Activated CD4-positive, alpha-beta T cell treated with anti-CD3 and anti-CD28 coated beads, Interleukin-2, amount 10 ng/mL, durations not matched to agents 24 days and 14 days (primary cell): Measurements from ENCODE around the gene TULP4. TPM values are rescaled to one million over a fixed set of nuclear protein-coding genes. Genes with fewer than 3 reads are reported as not detected.

Experiments
- DNase-seq: peaks from one replicate; pipeline ENCODE4 v3.0.0; 2022
- H3K27ac Mint-ChIP-seq: one replicate; pipeline ENCODE4 v1.8.0; 2022; ENCODE audit warnings: mild to moderate bottlenecking, mixed read lengths
- H3K27me3 Mint-ChIP-seq: one replicate; pipeline ENCODE4 v1.8.0; 2022; ENCODE audit warnings: mixed read lengths
- H3K36me3 Mint-ChIP-seq: one replicate; pipeline ENCODE4 v1.8.0; 2022; ENCODE audit warnings: low read depth, mild to moderate bottlenecking, mixed read lengths
- H3K4me1 Mint-ChIP-seq: one replicate; pipeline ENCODE4 v1.8.0; 2021; ENCODE audit warnings: mixed read lengths
- H3K4me3 Mint-ChIP-seq: one replicate; pipeline ENCODE4 v1.8.0; 2022; ENCODE audit warnings: mild to moderate bottlenecking, moderate library complexity, mixed read lengths
- H3K9me3 Mint-ChIP-seq: one replicate; pipeline ENCODE4 v1.8.0; 2021; ENCODE audit warnings: mixed read lengths
- intact Hi-C: fragments of 100-400 bp; cut with micrococcal nuclease; formaldehyde crosslinking; loops from one replicate; pipeline ENCODE4 v1.15.1; 2023
- total RNA-seq: library from RNA; stranded (reverse); gene quantifications from 2 replicates; pipeline ENCODE4 v1.2.3, GENCODE V29; 2022

TULP4 gene
- total RNA-seq, 1 donor from 2014 or later, result 23.9 TPM

DNA sequence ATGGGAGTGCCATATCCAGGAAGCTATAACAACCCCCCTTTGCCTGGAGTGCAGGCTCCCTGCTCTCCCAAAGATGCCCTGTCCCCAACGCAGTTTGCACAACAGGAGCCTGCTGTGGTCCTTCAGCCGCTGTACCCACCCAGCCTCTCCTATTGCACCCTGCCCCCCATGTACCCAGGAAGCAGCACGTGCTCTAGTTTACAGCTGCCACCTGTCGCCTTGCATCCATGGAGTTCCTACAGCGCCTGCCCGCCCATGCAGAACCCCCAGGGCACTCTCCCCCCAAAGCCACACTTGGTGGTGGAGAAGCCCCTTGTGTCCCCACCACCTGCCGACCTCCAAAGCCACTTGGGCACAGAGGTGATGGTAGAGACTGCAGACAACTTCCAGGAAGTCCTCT, 191.0 kb downstream of the TULP4 start:
- Mint-ChIP-seq H3K9me3 (no peaks in the 10 kb centered on the region), H3K4me3 (no peak overlapping the region), H3K27ac (no peak overlapping the region), H3K4me1 (no peaks in the 10 kb centered on the region), H3K27me3 (no peaks in the 10 kb centered on the region), H3K36me3 (peaks cover 4% of the 10 kb centered on the region)
- intact Hi-C loops, result no loop called here
- no peak for DNase-seq

- intact Hi-C loops, result no loop called here
- no peak overlapping the region for H3K27ac Mint-ChIP-seq
- no peak overlapping the region for H3K4me3 Mint-ChIP-seq
- no peaks in the 10 kb centered on the region for H3K27me3 Mint-ChIP-seq
- peaks cover 3% of the 10 kb centered on the region for H3K36me3 Mint-ChIP-seq
- DNase-seq, result no peak
- H3K9me3 Mint-ChIP-seq, result no peaks in the 10 kb centered on the region
- no peaks in the 10 kb centered on the region for H3K4me1 Mint-ChIP-seq
Observed at GRCh38 chr6:158503846-158504245, 191.6 kb downstream of the TULP4 start.

GRCh38 chr6:158505194-158505593, 192.9 kb downstream of the TULP4 start:
- H3K27me3 Mint-ChIP-seq, result no peaks in the 10 kb centered on the region
- H3K36me3 Mint-ChIP-seq, result no peaks in the 10 kb centered on the region
- peak overlapping the region; percentile 25 for H3K27ac Mint-ChIP-seq
- DNase-seq, result no peak
- H3K9me3 Mint-ChIP-seq, result no peaks in the 10 kb centered on the region
- no peak overlapping the region for H3K4me3 Mint-ChIP-seq
- intact Hi-C loops, result no loop called here
- no peaks in the 10 kb centered on the region for H3K4me1 Mint-ChIP-seq

GRCh38 chr6:158506601-158507000, 194.3 kb downstream of the TULP4 start:
- no peak for DNase-seq
- Mint-ChIP-seq H3K27ac (no peak overlapping the region), H3K36me3 (no peaks in the 10 kb centered on the region), H3K27me3 (no peaks in the 10 kb centered on the region), H3K4me1 (no peaks in the 10 kb centered on the region), H3K4me3 (no peak overlapping the region), H3K9me3 (no peaks in the 10 kb centered on the region)
- intact Hi-C loops, result no loop called here

DNA sequence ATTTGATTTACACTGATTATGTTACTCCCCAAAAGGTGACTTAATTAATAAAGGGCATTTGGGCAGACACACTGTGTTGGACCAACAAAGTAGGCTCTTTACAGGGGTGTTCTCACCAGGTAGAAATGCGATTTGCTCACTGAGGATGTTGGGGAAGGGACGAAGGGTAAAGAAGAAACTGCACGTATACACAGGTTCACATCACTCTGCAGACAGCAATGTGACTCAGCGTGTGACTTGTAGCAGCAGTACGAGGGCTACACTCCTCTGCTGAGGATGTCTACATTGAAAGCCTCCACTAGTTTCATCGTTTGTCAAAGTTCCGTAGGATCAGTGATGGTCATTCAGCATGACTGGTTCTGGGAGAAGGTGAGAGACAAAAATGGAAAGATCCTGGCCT, 194.9 kb downstream of the TULP4 start:
- DNase-seq, result no peak
- H3K27me3 Mint-ChIP-seq, result no peaks in the 10 kb centered on the region

DNA sequence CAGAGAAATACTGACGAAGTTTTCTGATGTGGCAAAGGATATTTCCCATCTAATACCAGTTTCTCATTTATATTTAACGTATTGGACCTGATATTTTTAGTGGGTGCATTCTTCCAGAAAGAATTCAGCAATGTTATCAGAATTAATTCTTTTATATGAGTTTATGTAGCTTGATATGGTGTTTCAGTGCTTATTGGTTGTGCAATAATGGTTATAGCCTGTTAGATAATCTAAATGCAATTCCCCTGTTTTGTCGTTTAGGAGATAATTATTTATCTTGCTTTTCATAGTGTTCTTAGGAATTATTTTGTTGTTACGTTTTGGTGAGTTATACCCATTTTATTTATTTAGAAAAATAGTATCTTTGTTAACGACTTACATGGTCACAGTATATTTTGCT, 196.2 kb downstream of the TULP4 start:
- H3K9me3 Mint-ChIP-seq, result no peaks in the 10 kb centered on the region
- H3K36me3 Mint-ChIP-seq, result no peaks in the 10 kb centered on the region
- intact Hi-C loops, result no loop called here
- no peak for DNase-seq
- no peak overlapping the region for H3K27ac Mint-ChIP-seq
- no peaks in the 10 kb centered on the region for H3K4me1 Mint-ChIP-seq
- no peaks in the 10 kb centered on the region for H3K27me3 Mint-ChIP-seq
- no peak overlapping the region for H3K4me3 Mint-ChIP-seq

More for the DNA sequence above, 194.9 kb downstream of the TULP4 start:
- Mint-ChIP-seq H3K9me3 (no peaks in the 10 kb centered on the region), H3K27ac (no peak overlapping the region), H3K36me3 (no peaks in the 10 kb centered on the region), H3K4me1 (no peaks in the 10 kb centered on the region), H3K4me3 (no peak overlapping the region)
- intact Hi-C loops, result no loop called here

DNA sequence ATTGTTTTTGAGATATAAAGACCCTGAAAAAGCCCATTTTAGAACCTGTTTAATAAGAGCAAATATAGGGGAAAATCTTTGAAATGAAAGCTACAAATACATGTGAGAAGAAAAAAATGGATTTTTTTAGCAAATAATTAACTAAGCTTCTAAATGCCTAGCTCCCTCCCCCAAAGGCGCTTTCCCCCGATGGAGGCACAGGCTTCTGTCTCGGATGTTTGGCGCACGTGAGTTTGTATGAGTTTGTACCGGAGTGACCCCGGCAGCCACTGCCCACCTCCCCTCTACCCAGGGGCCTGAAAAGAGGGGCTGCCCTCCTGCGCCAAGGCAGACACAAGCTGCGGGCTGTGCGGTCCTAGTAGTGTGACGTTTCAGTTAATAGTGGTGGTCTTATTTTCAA, 197.2 kb downstream of the TULP4 start:
- DNase-seq, result no peak
- no peaks in the 10 kb centered on the region for H3K36me3 Mint-ChIP-seq
- intact Hi-C loops, result no loop called here
- H3K27me3 Mint-ChIP-seq, result no peaks in the 10 kb centered on the region
- no peak overlapping the region for H3K27ac Mint-ChIP-seq
- no peaks in the 10 kb centered on the region for H3K9me3 Mint-ChIP-seq
- peaks cover 7% of the 10 kb centered on the region for H3K4me1 Mint-ChIP-seq
- H3K4me3 Mint-ChIP-seq, result no peak overlapping the region

GRCh38 chr6:158512809-158513208, 200.5 kb downstream of the TULP4 start:
- intact Hi-C loops, result loop anchor here (10.0 kb wide), 1 partner anchor 158 kb away; no protein-coding TSS in a partner anchor
- DNase-seq, result no peak
- Mint-ChIP-seq H3K27me3 (peaks cover 2% of the 10 kb centered on the region), H3K36me3 (no peaks in the 10 kb centered on the region), H3K9me3 (no peaks in the 10 kb centered on the region), H3K4me1 (peaks cover 19% of the 10 kb centered on the region), H3K4me3 (no peak overlapping the region), H3K27ac (no peak overlapping the region)

DNA sequence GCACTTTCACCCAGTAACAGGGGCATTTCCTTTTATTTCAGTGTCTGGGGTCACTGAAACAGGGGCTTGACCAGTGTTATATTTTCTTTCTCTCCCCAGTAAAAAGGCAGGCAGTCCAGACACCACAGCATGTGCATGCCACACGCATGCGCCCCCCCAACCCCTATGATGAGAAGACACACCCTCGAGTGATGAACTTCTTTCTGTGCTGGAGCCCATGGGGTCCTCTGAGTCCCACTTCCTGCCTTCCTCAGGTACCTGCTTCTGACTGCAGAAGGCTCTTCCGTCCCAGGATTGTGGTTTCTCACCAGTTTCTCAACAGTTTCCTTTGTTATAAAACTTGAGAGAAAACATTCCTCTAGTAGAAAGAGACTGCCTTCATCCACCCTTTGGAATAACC, 201.9 kb downstream of the TULP4 start:
- H3K4me1 Mint-ChIP-seq, result peaks cover 27% of the 10 kb centered on the region
- H3K27me3 Mint-ChIP-seq, result peaks cover 2% of the 10 kb centered on the region
- H3K4me3 Mint-ChIP-seq, result no peak overlapping the region
- intact Hi-C loops, result loop anchor here (10.0 kb wide), 1 partner anchor 159 kb away; no protein-coding TSS in a partner anchor
- no peaks in the 10 kb centered on the region for H3K9me3 Mint-ChIP-seq
- no peaks in the 10 kb centered on the region for H3K36me3 Mint-ChIP-seq
- no peak for DNase-seq
- no peak overlapping the region for H3K27ac Mint-ChIP-seq

DNA sequence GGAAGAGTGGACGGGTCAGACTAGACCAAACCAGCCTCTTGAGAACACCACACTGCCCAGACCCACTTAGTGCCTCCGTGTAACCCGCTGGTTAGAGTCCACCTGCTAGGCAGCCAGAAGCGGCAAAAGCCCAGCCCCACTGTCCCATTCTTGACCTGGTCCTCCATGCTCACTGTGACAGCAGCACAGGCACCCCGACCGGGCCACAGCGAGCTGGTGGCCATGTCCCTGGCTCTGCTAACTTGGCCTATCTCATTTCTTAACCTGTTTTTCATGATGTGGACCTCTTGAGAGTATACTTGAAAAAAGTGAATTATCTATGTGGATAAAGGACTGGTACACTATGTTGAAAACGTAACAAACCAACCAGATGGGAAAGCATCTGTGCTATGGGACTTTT, 202.7 kb downstream of the TULP4 start:
- no peak overlapping the region for H3K4me3 Mint-ChIP-seq

GRCh38 chr6:158516098-158516497, 203.8 kb downstream of the TULP4 start:
- H3K27me3 Mint-ChIP-seq, result peaks cover 12% of the 10 kb centered on the region
- peaks cover 27% of the 10 kb centered on the region for H3K4me1 Mint-ChIP-seq
- H3K27ac Mint-ChIP-seq, result no peak overlapping the region
- DNase-seq, result no peak
- no peak overlapping the region for H3K4me3 Mint-ChIP-seq
- no peaks in the 10 kb centered on the region for H3K9me3 Mint-ChIP-seq
- no peaks in the 10 kb centered on the region for H3K36me3 Mint-ChIP-seq
- intact Hi-C loops, result loop anchor here (10.0 kb wide), 1 partner anchor 161 kb away; no protein-coding TSS in a partner anchor

More for the DNA sequence above, 202.7 kb downstream of the TULP4 start:
- peaks cover 6% of the 10 kb centered on the region for H3K27me3 Mint-ChIP-seq
- no peaks in the 10 kb centered on the region for H3K9me3 Mint-ChIP-seq
- H3K27ac Mint-ChIP-seq, result no peak overlapping the region
- intact Hi-C loops, result loop anchor here (10.0 kb wide), 1 partner anchor 160 kb away; no protein-coding TSS in a partner anchor
- peaks cover 27% of the 10 kb centered on the region for H3K4me1 Mint-ChIP-seq
- no peaks in the 10 kb centered on the region for H3K36me3 Mint-ChIP-seq
- no peak for DNase-seq

GRCh38 chr6:158517038-158517437, 204.8 kb downstream of the TULP4 start:
- no peak for DNase-seq
- Mint-ChIP-seq H3K9me3 (no peaks in the 10 kb centered on the region), H3K27ac (no peak overlapping the region), H3K36me3 (no peaks in the 10 kb centered on the region), H3K4me1 (peaks cover 27% of the 10 kb centered on the region), H3K27me3 (peaks cover 12% of the 10 kb centered on the region), H3K4me3 (no peak overlapping the region)
- intact Hi-C loops, result loop anchor here (10.0 kb wide), 1 partner anchor 162 kb away; no protein-coding TSS in a partner anchor

- peak overlapping the region; percentile 46 for H3K27ac Mint-ChIP-seq
- peaks cover 14% of the 10 kb centered on the region for H3K27me3 Mint-ChIP-seq
- peak overlapping the region; percentile 91 for H3K4me3 Mint-ChIP-seq
- H3K9me3 Mint-ChIP-seq, result no peaks in the 10 kb centered on the region
- intact Hi-C loops, result loop anchor here (10.0 kb wide), 1 partner anchor 163 kb away; no protein-coding TSS in a partner anchor
- no peaks in the 10 kb centered on the region for H3K36me3 Mint-ChIP-seq
- no peak for DNase-seq
- H3K4me1 Mint-ChIP-seq, result peaks cover 27% of the 10 kb centered on the region
Observed at GRCh38 chr6:158517581-158517980, 205.3 kb downstream of the TULP4 start.

DNA sequence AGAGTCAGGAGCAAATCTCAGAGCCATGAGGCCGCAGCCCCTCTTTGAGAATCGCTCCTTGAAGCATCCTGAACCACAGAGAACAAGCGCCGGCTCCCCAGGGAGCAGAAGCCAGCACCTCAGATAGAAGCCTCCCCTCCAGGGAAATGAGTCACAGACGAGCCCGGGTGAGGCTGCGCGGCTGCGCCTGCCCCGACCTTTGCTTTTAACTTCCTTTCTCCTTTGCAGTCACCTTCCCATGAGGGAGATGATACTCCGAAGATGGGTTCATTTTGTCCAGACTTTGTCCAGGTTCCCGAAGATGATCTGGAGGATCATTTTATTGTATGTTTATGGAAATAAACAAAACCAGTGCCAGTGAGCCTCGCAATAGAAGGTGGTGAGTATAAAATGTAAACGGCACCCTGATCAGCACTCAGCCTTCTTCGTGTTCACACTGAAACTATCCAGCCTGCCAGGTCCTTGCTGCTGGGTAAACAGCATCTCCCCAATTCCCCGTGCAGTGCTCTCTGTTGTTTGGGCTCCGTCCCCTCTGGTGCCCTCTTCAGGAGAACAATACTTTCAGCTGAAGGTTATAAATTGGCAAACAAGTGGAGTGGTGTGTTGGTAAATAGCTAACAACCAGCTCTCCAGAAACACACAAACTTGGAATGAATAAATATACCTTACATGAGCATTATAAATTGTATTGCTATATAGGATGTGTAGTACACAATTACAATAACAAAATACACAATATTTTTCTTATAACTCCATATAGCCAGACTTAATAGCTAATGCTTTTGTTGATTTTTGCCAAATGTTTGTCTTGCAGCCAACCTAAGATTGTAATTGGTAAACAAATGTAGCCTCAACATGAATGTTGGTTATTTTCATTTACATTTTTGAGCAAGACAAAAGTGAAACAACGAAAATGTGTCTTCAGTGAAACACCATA, 206.2 kb downstream of the TULP4 start:
- Mint-ChIP-seq H3K9me3 (no peaks in the 10 kb centered on the region), H3K27me3 (peaks cover 16% of the 10 kb centered on the region), H3K4me1 (peaks cover 27% of the 10 kb centered on the region), H3K36me3 (no peaks in the 10 kb centered on the region), H3K27ac (peak overlapping the region; percentile 90), H3K4me3 (peak overlapping the region; percentile 91)
- intact Hi-C loops, result loop anchor here (1.0 to 10.0 kb wide), 3 partner anchors 42 to 297 kb away; partner anchors contain the start of gene TMEM181
- DNase-seq, result peak; percentile 90
